SK-N-SH (cell line): ENCODE results near the gene SCARF2. TPM values are rescaled to one million over a fixed set of nuclear protein-coding genes. Genes with fewer than 3 reads are reported as not detected.

ENCODE experiments used
- CTCF ChIA-PET: fragments of 300-600, 350-600 bp; formaldehyde crosslinking; extraction: SDS; loops from one replicate; lab custom pipeline; 2021; lab: Yijun Ruan, JAX
- POLR2A ChIA-PET: fragments of 350-600 bp; sonication (Branson Sonifier 250); formaldehyde crosslinking; extraction: SDS; loops from one replicate; lab custom pipeline; 2020; ENCODE audit warnings: antibody characterized with exemption, inconsistent platforms; lab: Yijun Ruan, JAX
- DNase-seq: peaks from one replicate; pipeline ENCODE4 v3.0.0; 2012
- H2AFZ ChIP-seq: fragments of 200-600 bp; sonication (generic); 2 replicates; pipeline ENCODE4 v1.8.1; 2016; ENCODE audit warnings: antibody characterized with exemption, mild to moderate bottlenecking, low read depth
- H3F3A ChIP-seq: fragments of 200-600 bp; sonication (generic); replicated peaks from 2 replicates; pipeline ENCODE3; 2016; ENCODE audit warnings: antibody characterized with exemption, mild to moderate bottlenecking; ENCODE audit not compliant: insufficient read depth
- H3K27ac ChIP-seq, 2 experiments: fragments of 200-500 bp in 1 of 2; fragments of 200-600 bp in 1 of 2; sonication (Bioruptor generic) in 1 of 2; sonication (generic), shearing (Covaris generic) in 1 of 2; 2 replicates each; pipeline versions ENCODE4 v1.5.1 to v1.6.1; 2014 to 2016; ENCODE audit warnings: low read depth in 2 of 2, inconsistent platforms in 1 of 2, low read length in 1 of 2, mild to moderate bottlenecking in 1 of 2, mixed read lengths in 1 of 2
- H3K27me3 ChIP-seq: fragments of 200-600 bp; sonication (generic), shearing (Covaris generic); 2 replicates; pipeline ENCODE4 v1.6.1; 2016; ENCODE audit warnings: mixed run types; ENCODE audit not compliant: insufficient read depth
- H3K36me3 ChIP-seq, 2 experiments: fragments of 200-500 bp in 1 of 2; fragments of 200-600 bp in 1 of 2; sonication (Bioruptor generic) in 1 of 2; sonication (generic) in 1 of 2; replicated peaks in 1 of 2; 2 replicates each; pipeline versions ENCODE3 to v1.5.1; 2014 to 2016; ENCODE audit warnings: low read length in 1 of 2, mild to moderate bottlenecking in 1 of 2; ENCODE audit not compliant: insufficient read depth in 2 of 2, control insufficient read depth in 1 of 2
- H3K4me1 ChIP-seq, 2 experiments: fragments of 200-500 bp in 1 of 2; fragments of 200-600 bp in 1 of 2; sonication (Bioruptor generic) in 1 of 2; sonication (generic), shearing (Covaris generic) in 1 of 2; 2 replicates each; pipeline versions ENCODE4 v1.5.1 to v1.6.1; 2014 to 2016; ENCODE audit warnings: low read depth in 1 of 2, low read length in 1 of 2, mixed run types in 1 of 2; ENCODE audit not compliant: insufficient read depth in 2 of 2, control insufficient read depth in 1 of 2
- H3K4me2 ChIP-seq: fragments of 200-600 bp; sonication (generic), shearing (Covaris generic); 2 replicates; pipeline ENCODE4 v1.6.1; 2017; ENCODE audit warnings: mixed run types
- H3K4me3 ChIP-seq, 2 experiments: fragments of 200-500 bp in 1 of 2; fragments of 200-600 bp in 1 of 2; sonication (Bioruptor generic) in 1 of 2; sonication (generic), shearing (Covaris generic) in 1 of 2; 2 replicates each; pipeline versions ENCODE4 v1.5.1 to v1.8.1; 2014 to 2016; ENCODE audit warnings: low read depth in 2 of 2, inconsistent platforms in 1 of 2, low read length in 1 of 2, mild to moderate bottlenecking in 1 of 2, mixed read lengths in 1 of 2, moderate library complexity in 1 of 2
- H3K79me2 ChIP-seq: fragments of 200-600 bp; sonication (generic); 2 replicates; pipeline ENCODE4 v1.8.1; 2017; ENCODE audit warnings: mild to moderate bottlenecking; ENCODE audit not compliant: insufficient read depth
- H3K9ac ChIP-seq: fragments of 200-600 bp; sonication (generic); 2 replicates; pipeline ENCODE4 v1.6.1; 2017; ENCODE audit warnings: mixed run types
- H3K9me2 ChIP-seq: fragments of 200-600 bp; sonication (generic); 2 replicates; pipeline ENCODE4 v1.6.1; 2017; ENCODE audit warnings: mixed run types
- H3K9me3 ChIP-seq: fragments of 200-600 bp; sonication (generic); 2 replicates; pipeline ENCODE4 v1.6.1; 2017; ENCODE audit warnings: mixed run types, mild to moderate bottlenecking, moderate library complexity
- H4K20me1 ChIP-seq: fragments of 200-600 bp; sonication (generic); 2 replicates; pipeline ENCODE4 v1.6.1; 2017; ENCODE audit warnings: mild to moderate bottlenecking, mixed run types; ENCODE audit not compliant: insufficient read depth
- FOSL2 ChIP-seq: IDR thresholded peaks from 2 replicates; pipeline ENCODE4 v1.4.0; 2012; ENCODE audit warnings: low read depth, mild to moderate bottlenecking, moderate library complexity, borderline replicate concordance
- GATA2 ChIP-seq: sonication (generic); formaldehyde crosslinking; IDR thresholded peaks from 2 replicates; pipeline ENCODE4 v1.5.0; 2020; ENCODE audit warnings: mild to moderate bottlenecking, missing genetic modification reagents
- JUND ChIP-seq: IDR thresholded peaks from 2 replicates; pipeline ENCODE4 v1.4.0; 2012
- MXI1 ChIP-seq: IDR thresholded peaks from 2 replicates; pipeline ENCODE4 v1.6.1; 2012; ENCODE audit warnings: mild to moderate bottlenecking, low read depth, low read length, improper control_type of control experiment
- RAD21 ChIP-seq: IDR thresholded peaks from 2 replicates; pipeline ENCODE4 v1.6.1; 2012; ENCODE audit warnings: mild to moderate bottlenecking, low read length
- RCOR1 ChIP-seq: fragments of 150-350 bp; IDR thresholded peaks from 2 replicates; pipeline ENCODE4 v1.6.1; 2017; ENCODE audit warnings: antibody characterized with exemption, low read length
- SMC3 ChIP-seq: IDR thresholded peaks from 2 replicates; pipeline ENCODE4 v1.6.1; 2012; ENCODE audit warnings: low read depth, low read length, improper control_type of control experiment
- TAF1 ChIP-seq: IDR thresholded peaks from 2 replicates; pipeline ENCODE4 v1.6.1; 2012; ENCODE audit warnings: low read depth, mild to moderate bottlenecking, low read length, moderate library complexity, borderline replicate concordance
- TCF12 ChIP-seq: IDR thresholded peaks from 2 replicates; pipeline ENCODE4 v1.4.0; 2012
- TEAD4 ChIP-seq: IDR thresholded peaks from 2 replicates; pipeline ENCODE4 v1.4.0; 2012; ENCODE audit warnings: mild to moderate bottlenecking, borderline replicate concordance; ENCODE audit not compliant: insufficient read depth
- YY1 ChIP-seq: IDR thresholded peaks from 2 replicates; pipeline ENCODE4 v1.4.0; 2012; ENCODE audit warnings: low read depth, mild to moderate bottlenecking
- WGBS: methylation state at CpG from one replicate; pipeline ENCODE4 v1.1.6; 2017; ENCODE audit warnings: low lambda C conversion rate; 5-methylcytosine and 5-hydroxymethylcytosine counted together
- polyA plus RNA-seq, 3 experiments: library from polyadenylated mRNA; depleted of rRNA; stranded (reverse); fragments of >200 nt; gene quantifications; 2 replicates each; pipeline ENCODE4 v1.2.3, GENCODE V29; 2012
- TF ChIP-seq, protein P1 (sequence below): IDR thresholded peaks from 2 replicates; pipeline ENCODE4; 2012
- TF ChIP-seq, protein P2 (sequence below): fragments of 150-350 bp; IDR thresholded peaks from 2 replicates; pipeline ENCODE4 v1.6.1; 2017; ENCODE audit warnings: antibody characterized with exemption, low read length, low read depth, borderline replicate concordance
- TF ChIP-seq, protein P3 (sequence below): IDR thresholded peaks from 2 replicates; pipeline ENCODE4 v1.6.1; 2012; ENCODE audit warnings: mild to moderate bottlenecking, low read depth, low read length, moderate library complexity
- TF ChIP-seq, protein P4 (sequence below): IDR thresholded peaks from 2 replicates; pipeline ENCODE4 v1.4.0; 2012; ENCODE audit warnings: low read depth

The SCARF2 gene
- polyA plus RNA-seq, 1 of the 3 experiments (the other 2 are of a cell fraction), result 49.0 TPM

DNA sequence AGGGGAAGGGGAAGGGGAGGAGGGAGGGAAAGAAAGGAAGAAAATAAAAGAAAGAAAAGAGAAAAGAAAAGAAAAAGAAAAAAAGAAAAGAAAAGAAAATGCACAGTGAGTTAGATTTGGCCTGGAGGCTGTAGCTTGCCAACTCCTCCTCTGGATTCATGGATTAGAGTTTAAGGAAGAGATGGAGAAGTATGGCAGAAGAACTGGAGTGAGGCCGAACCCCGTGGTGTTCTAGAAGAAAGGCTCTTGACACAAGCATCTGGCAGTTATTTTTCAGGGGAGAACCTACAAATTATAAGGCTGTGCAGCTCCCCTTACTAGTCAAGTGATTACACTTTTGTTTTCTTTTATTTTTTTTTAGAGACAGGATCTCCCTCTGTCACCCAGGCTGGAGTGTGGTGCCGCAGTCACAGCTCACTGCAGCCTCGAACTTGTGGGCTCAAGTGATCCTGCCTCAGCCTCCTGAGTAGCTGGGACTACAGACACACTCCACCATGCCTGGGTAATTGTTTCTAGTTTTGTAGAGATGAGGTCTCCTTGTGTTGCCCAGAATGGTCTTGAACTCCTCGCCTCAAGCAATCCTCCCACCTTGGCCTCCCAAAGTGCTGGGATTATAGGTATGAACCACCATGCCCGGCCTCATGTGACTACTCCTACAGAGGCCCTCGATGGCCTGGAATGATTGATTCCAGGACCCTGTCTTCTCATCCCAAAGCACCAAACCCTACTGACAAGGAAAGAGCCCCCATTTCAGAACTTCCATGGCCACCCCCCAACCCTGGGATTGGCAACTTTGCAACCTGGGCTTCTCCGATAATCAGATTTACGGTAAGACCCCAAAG, 24.2 kb downstream of the SCARF2 start:
- H3K9me3 ChIP-seq, result no peaks in the 10 kb centered on the region
- H3K9ac ChIP-seq, result no peak overlapping the region
- no peak overlapping the region for H2AFZ ChIP-seq
- H3K27ac ChIP-seq, result no peak overlapping the region
- no peaks in the 10 kb centered on the region for H4K20me1 ChIP-seq
- TF ChIP-seq, protein P1, sequence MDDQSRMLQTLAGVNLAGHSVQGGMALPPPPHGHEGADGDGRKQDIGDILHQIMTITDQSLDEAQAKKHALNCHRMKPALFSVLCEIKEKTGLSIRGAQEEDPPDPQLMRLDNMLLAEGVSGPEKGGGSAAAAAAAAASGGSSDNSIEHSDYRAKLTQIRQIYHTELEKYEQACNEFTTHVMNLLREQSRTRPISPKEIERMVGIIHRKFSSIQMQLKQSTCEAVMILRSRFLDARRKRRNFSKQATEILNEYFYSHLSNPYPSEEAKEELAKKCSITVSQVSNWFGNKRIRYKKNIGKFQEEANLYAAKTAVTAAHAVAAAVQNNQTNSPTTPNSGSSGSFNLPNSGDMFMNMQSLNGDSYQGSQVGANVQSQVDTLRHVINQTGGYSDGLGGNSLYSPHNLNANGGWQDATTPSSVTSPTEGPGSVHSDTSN, result no peak
- TF ChIP-seq TEAD4, result no peak
- TF ChIP-seq, protein P2, sequence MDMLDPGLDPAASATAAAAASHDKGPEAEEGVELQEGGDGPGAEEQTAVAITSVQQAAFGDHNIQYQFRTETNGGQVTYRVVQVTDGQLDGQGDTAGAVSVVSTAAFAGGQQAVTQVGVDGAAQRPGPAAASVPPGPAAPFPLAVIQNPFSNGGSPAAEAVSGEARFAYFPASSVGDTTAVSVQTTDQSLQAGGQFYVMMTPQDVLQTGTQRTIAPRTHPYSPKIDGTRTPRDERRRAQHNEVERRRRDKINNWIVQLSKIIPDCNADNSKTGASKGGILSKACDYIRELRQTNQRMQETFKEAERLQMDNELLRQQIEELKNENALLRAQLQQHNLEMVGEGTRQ, result no peak
- no peak for TF ChIP-seq RCOR1
- TF ChIP-seq TAF1, result no peak
- TF ChIP-seq, protein P3, sequence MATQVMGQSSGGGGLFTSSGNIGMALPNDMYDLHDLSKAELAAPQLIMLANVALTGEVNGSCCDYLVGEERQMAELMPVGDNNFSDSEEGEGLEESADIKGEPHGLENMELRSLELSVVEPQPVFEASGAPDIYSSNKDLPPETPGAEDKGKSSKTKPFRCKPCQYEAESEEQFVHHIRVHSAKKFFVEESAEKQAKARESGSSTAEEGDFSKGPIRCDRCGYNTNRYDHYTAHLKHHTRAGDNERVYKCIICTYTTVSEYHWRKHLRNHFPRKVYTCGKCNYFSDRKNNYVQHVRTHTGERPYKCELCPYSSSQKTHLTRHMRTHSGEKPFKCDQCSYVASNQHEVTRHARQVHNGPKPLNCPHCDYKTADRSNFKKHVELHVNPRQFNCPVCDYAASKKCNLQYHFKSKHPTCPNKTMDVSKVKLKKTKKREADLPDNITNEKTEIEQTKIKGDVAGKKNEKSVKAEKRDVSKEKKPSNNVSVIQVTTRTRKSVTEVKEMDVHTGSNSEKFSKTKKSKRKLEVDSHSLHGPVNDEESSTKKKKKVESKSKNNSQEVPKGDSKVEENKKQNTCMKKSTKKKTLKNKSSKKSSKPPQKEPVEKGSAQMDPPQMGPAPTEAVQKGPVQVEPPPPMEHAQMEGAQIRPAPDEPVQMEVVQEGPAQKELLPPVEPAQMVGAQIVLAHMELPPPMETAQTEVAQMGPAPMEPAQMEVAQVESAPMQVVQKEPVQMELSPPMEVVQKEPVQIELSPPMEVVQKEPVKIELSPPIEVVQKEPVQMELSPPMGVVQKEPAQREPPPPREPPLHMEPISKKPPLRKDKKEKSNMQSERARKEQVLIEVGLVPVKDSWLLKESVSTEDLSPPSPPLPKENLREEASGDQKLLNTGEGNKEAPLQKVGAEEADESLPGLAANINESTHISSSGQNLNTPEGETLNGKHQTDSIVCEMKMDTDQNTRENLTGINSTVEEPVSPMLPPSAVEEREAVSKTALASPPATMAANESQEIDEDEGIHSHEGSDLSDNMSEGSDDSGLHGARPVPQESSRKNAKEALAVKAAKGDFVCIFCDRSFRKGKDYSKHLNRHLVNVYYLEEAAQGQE, result no peak
- no peak for TF ChIP-seq GATA2 (CRISPR knock-in tag)
- TF ChIP-seq, protein P4, sequence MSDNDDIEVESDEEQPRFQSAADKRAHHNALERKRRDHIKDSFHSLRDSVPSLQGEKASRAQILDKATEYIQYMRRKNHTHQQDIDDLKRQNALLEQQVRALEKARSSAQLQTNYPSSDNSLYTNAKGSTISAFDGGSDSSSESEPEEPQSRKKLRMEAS, result no peak
- TF ChIP-seq FOSL2, result no peak
- TF ChIP-seq MXI1, result no peak
- TF ChIP-seq SMC3, result no peak
- TF ChIP-seq JUND, result no peak
- no peak for TF ChIP-seq YY1
- TF ChIP-seq RAD21, result no peak
- no peak for TF ChIP-seq TCF12
- 90% methylated on average over 9 of the region's 9 CpGs for WGBS
- H3K36me3 ChIP-seq, result no peaks in the 10 kb centered on the region
- H3K79me2 ChIP-seq, result no peaks in the 10 kb centered on the region
- no peaks in the 10 kb centered on the region; a peak in 1 of 4 replicates for H3K4me1 ChIP-seq
- ChIA-PET POLR2A (no interaction called here), CTCF (interaction anchor here (1.0 kb wide), 1 partner anchor 83 kb away, joined by 3 read pairs; no protein-coding TSS in a partner anchor)
- no peaks in the 10 kb centered on the region for H3F3A ChIP-seq
- no peak for DNase-seq
- no peak overlapping the region for H3K4me2 ChIP-seq
- H3K4me3 ChIP-seq, result no peak overlapping the region
- H3K27me3 ChIP-seq, result no peaks in the 10 kb centered on the region
- no peaks in the 10 kb centered on the region for H3K9me2 ChIP-seq
